ENCODE data around the gene TMEM140.

The TMEM140 gene

GRCh38 chr7:135174941-135175340 is 27.1 kb downstream of the TMEM140 start:
- DNase-seq (ENCODE audit: low spot score): no peak

DNA sequence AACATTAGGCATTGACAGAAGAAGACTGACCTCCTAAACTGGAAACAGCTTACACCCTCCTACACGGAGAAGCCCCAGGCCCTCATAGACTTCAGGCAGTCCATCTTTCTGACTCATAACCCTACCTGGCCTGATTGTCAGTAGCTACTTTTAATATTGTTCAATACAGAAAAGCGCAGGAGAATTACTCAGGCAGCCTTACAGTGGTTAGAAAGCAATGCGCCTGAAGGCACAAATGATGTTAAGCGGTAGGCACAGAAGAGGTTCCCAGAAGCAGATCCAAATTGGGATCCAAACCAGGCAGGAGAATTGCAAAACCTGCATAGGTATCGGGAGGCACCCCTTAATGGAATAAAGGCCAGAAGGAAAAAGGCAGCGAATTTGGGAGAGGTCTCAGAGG is 28.1 kb downstream of the TMEM140 start:
- DNase-seq (ENCODE audit: low spot score): no peak

DNA sequence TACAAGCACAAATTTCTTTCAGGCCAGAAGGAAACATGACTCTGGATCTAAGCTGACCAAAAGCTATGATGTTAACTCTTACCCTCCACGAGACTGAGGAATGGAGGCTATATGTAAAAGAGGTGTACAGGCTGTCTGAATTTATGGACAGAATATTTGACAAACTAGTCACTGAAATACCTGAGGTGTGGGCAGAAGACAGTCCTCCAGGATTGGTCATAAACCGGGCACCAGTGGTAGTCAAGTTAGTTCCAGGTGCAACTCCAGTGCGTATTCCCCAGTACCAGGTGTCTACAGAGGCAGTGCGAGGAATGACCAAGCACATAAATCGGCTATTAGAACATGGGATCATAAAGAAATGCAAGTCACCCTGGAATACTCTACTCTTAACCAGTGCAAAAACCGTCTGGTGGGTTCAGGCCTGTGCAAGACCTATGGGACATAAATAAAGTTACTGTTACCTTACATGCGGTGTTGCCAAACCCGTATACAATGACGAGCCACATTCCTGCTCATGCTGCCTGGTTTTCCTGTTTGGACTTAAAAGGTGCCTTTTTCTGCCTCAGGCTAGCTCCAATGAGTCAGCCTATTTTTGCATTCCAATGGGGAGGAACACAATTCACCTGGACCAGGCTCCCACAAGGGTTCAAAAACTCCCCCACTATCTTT is 29.3 kb downstream of the TMEM140 start:
- DNase-seq (ENCODE audit: low spot score): no peak

DNA sequence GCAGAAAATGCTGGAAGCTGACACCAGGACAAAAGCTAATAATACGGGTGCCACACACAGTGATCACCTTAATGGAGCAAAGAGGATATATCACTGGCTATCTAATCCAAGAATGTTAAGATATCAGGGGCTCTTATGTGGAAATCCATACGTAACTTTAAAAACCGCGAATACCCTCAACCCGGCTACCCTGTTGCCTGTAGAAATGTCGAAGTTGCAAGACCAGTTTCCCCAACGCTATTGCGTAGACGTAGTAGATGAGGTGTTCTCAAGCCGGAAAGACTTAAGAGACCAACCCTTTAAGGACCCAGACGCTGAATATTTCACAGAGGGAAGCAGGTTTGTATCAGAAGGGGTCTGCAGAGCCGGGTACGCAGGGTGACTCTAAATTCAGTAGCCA is 30.5 kb downstream of the TMEM140 start:
- DNase-seq (ENCODE audit: low spot score): no peak

DNA sequence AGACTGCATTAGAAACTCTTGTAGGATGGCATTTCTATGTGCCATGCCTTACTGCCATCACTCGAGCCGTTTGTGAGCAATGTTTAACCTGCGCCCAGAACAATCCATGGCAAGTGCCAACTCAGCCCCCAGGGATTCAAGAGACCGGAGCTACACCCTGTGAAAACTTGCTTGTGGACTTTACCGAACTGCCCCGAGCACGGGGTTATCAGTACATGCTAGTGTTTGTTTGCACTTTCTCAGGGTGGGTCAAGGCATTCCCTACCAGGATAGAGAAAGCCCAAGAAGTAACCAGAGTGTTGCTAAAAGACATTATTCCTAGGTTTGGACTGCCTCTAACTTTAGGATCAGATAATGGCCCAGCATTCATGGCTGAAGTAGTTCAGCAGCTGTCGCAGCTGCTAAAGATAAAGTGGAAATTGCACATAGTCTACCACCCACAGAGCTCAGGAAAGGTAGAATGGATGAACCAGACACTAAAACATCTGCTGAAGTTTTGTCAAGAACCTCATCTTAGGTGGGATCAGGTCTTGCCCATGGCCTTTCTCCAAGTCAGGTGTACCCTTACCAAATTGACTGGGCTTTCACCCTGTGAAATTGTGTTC is 31.6 kb downstream of the TMEM140 start:
- no peak for DNase-seq (ENCODE audit: low spot score)

DNA sequence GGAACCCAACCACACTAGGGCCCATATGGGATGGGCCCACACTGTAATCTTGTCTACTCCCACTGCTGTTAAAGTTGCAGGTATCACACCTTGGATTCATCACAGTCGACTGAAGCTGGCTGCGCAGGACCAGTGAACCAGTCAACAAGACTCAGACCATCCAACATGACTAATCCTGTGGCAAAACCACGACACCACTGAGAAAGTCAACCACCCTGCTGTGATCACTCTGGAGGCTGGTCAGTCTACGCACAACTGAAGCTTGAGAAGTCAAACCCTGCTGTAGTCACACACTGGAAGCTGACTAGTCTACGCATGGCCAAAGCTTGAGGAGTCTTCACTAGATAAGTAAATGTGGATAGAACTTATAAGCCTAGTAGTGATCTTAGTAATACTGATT is 32.2 kb downstream of the TMEM140 start:
- no peak for DNase-seq (ENCODE audit: low spot score)

GRCh38 chr7:135181261-135181928 is 33.5 kb downstream of the TMEM140 start:
- no peak for DNase-seq (ENCODE audit: low spot score)

- DNase-seq (ENCODE audit: low spot score): no peak
These were observed 34.2 kb downstream of the TMEM140 start for GRCh38 chr7:135181929-135182678.

GRCh38 chr7:135183478-135183877 is 35.6 kb downstream of the TMEM140 start:
- no peak for DNase-seq (ENCODE audit: low spot score)

GRCh38 chr7:135184254-135184841 is 36.5 kb downstream of the TMEM140 start:
- no peak for DNase-seq (ENCODE audit: low spot score)

DNA sequence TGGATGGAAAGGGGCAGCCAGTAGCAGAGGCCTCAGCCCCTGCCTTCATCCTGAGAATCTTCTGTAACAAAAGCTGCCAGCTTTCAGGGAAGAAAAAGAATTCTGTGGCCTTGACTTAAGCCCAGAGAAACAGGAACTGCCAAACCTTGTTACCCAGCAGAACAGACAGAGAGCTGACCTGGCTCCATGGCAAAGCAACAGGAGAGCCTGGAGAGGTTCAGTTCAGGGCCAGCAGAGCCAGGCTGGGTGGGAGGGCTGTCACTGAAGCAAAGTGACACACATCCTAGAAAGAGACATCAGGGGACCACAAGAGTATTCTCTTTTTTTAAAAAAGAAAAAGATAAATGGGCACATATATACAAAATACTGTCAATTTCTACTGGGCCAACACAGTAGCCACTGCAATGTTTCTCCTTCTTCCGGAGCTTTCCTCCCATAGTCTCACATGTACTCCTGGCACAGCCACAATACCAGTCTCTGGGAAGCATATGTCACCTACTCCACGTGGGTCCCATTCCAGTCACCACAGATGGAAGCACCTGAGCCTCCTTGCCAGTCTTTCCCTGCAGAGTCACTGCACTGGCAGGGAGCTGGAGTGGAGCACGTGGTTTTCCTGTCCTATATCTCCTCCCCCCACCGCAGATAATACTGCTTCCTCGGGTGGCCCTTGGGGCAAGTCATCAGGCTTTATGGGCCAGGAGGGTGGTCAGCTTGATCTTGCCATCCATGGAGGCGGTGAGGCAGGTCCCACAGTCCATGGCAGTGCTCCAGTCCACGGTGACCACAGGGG is 37.8 kb downstream of the TMEM140 start:
- DNase-seq (ENCODE audit: low spot score): no peak

DNA sequence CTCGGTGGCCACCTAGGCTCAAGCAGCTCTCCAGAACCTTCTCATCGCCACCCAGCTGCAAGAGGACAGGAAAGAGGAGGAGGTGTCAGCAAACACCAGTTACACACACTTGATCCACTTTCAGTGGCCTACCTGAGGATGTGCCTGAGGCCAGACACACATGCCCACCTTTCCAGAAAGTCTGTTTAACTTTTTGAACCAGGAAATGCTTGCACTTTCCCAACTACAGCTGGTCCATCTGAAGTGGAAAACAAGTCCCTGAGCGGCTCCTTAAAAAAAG is 38.3 kb downstream of the TMEM140 start:
- DNase-seq (ENCODE audit: low spot score): no peak

DNA sequence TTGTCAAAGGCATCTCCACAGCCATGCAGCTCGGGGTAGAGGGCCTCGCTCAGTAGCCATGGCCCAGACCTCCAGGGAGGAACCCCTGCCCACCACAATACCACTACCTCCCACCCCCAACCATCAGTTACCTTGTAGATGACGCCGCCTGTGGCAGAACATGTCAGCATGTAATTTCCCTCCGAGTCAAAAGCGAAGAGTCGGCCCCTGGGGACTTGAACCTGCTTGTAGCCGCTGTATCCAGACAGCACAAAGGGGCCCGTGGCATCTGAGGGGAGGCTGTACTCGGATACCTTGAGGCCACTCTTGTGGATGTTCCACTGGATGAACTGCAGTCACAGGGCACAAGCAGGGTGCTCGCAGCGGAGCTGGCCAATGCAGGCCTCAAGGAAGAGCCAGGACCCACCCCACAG is 39.0 kb downstream of the TMEM140 start:
- DNase-seq (ENCODE audit: low spot score): no peak

DNA sequence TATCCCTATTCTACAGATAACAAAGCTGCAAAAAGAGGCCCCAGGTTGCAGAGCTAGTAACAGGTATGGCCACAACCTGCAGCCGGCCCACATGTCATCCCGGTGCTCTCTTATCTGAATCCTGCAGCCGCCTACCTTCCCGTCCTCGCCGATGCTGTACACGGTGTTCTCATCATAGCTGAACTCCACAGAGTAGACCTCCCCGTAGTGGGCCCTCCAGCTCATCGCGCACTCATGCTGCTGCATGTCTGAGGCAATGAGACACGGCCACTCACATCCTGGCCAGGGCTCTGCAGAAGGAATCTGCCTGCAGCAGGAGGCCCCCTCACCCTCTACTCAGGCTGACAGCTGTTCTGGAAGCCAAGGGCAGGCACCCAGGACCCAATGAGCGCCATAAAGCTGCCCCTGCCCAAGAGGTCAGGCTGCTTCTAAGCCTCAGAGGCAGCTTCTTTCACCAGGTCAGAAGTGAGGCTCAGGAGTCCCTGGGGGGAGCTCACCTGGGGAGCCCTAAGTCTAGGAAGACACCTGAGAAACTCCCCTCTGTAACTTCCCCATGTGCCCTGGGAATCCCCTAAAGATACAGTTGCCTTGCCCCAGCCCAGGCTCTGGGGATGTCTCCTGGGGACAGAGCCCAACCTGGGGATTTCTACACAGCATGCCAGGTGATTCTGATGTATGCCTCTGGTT is 40.6 kb downstream of the TMEM140 start:
- DNase-seq (ENCODE audit: low spot score): no peak

DNA sequence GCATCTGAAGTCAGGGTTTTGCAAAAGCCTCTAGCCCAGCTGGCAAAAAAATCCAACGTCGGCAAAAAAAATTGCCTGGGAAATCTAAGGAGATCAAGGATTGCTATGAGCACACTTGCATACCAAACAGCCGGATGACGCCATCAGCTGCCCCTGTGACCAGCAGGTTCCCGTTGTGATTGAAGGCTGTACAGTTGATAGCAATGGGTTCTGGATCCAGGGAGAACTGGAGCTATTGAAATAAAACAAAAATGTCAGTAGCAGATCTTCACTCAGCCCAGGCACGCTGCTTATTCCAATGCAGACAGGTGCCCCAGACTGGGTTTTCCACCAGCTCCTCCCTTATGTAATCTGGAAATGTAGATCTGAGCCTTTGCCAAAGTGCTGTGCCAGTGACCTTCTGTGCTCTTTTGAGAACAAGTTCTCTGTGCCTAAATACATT is 41.4 kb downstream of the TMEM140 start:
- DNase-seq (ENCODE audit: low spot score): no peak

DNA sequence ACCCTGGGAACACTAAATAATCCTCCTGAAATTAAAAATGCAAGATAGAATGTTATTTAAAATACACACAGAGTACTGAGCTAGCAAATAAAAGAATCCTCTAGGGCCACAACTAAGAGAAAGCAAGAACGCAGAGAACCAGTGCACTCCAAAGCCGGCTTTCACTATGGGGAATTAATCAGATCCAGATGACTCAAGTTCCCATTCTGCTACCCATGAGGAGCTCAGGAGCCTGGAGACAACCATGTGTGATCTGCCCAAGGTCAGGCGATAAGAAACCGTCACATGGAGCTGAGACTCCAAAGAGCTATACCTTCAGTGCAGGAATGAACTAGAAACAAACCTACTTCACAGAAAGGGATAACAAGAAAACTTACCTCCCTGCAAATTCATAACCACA is 42.1 kb downstream of the TMEM140 start:
- no peak for DNase-seq (ENCODE audit: low spot score)

- no peak for DNase-seq (ENCODE audit: low spot score)
These were observed 42.8 kb downstream of the TMEM140 start for GRCh38 chr7:135190703-135191102.

DNA sequence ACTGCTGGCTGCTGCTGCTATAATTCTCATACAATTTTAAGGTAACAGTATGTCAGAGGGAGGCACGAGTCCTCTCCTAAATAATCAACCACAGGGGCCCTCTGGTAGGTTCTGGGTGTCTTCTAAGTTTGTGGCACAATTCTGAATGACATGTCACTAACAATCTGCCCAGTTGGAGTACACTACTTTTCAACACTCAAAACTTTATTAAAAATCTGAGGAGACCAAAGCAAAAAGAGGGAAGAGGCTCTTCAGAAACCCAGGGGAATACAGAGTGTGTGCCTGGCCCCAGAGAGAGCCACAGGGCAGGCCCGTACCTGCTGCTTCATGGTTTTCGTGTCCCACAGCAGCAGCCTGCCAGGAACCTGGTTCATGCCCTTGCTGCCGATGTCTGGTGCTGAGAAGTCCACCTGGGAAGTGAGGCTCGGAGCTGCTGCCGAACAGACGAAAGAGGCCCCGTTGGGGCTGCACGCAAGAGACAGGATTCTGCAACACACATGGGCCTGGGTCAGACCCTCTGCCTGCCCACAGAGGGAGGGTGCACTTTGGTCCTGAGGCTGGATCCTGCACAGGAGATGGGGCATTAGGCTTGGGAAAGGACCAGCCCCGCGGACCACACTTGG is 45.2 kb downstream of the TMEM140 start:
- DNase-seq (ENCODE audit: low spot score): no peak

DNA sequence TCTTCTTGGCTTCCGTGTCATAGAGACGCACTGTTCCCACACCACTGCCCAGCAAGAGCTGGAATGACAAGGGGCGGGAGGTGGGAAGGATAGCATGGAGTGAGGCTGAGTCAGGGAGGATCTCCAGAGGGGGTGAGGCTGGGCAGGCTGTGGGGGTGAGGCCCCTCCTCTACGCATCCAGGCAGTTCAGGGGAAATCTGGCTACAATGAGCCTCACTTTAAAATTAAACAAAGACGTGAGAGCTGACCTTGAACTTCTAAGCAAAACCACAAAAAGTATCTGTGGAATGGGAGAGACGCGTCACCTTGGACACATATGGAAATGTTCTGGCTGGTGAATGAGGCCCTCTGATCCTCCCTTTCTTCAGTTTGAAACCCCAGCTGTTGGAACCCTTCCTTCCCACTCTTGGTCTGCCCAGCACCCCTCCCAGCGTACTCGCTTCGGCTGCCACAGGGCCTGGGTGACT is 45.8 kb downstream of the TMEM140 start:
- no peak for DNase-seq (ENCODE audit: low spot score)

DNA sequence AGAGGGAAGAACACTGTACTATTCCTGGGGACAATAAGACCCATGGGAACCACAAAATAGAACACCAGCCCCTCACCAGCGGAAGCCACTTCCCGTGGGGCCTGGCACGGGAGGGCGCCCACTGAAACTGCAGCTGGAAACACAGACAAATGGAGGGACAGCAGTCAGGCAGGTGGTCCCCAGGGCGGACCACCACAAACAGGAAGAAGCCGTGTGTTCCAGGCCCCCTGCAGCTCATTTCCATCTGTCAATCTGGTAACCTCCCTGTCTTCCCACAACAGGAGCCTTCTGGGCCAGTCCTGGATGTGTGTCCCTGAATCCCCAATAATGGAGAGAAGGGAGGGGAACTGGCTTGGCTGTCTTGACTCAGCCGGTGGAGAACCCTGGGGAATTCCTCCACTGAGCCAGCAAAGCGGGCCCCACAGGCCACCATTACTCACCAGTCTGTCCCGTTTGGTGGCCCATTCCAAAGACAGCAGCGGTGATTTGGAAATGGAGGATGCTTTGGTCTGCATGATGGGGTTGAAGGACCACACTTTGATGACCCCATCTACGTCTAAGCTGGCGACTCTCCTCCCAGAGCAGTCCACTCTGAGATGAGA is 46.7 kb downstream of the TMEM140 start:
- no peak for DNase-seq (ENCODE audit: low spot score)

All from hematopoietic multipotent progenitor cell treated with erythropoietin and hydrocortisone succinate and interleukin-3 and kit ligand, for 17 days (in vitro differentiated cells).